Esophagus squamous epithelium (tissue), 5 donors: ENCODE results near the gene PPP1R14B. TPM values are rescaled to one million over a fixed set of nuclear protein-coding genes. Genes with fewer than 3 reads are reported as not detected.

ENCODE experiments used
- DNase-seq: peaks from one replicate; lab custom pipeline; 2025; lab: John Stamatoyannopoulos, UW
- H3K27ac ChIP-seq, 4 donors: fragments of 200-600 bp; sonication (generic); one replicate each; pipeline ENCODE4 v1.5.1; 2016 to 2019; ENCODE audit warnings: mild to moderate bottlenecking in 1 of 4
- H3K27me3 ChIP-seq, 4 donors: fragments of 200-600 bp; sonication (generic); 1 replicate in 3 of 4; 2 replicates in 1 of 4; pipeline versions ENCODE4 v1.5.1 to v1.6.0; 2017 to 2021; ENCODE audit warnings: antibody characterized with exemption in 1 of 4
- H3K36me3 ChIP-seq, 3 donors: fragments of 200-600 bp; sonication (generic); one replicate each; pipeline ENCODE4 v1.5.1; 2016 to 2019
- H3K4me1 ChIP-seq, 3 donors: fragments of 200-600 bp; sonication (generic); one replicate each; pipeline ENCODE4 v1.5.1; 2017 to 2019
- H3K4me3 ChIP-seq, 4 donors: fragments of 200-600 bp; sonication (generic); 1 replicate in 3 of 4; 2 replicates in 1 of 4; pipeline ENCODE4 v1.5.1; 2016 to 2019; ENCODE audit warnings: mild to moderate bottlenecking in 2 of 4, moderate library complexity in 1 of 4
- H3K9me3 ChIP-seq, 3 donors: fragments of 200-600 bp; sonication (generic); one replicate each; pipeline ENCODE4 v1.5.1; 2016 to 2019
- CTCF ChIP-seq, 6 experiments: fragments of 450-650 bp in 4 of 6; fragments of 200-600 bp in 2 of 6; sonication (generic) in 2 of 6; IDR thresholded peaks; one replicate each; pipeline ENCODE4 v1.5.1; 2016 to 2019; ENCODE audit warnings: antibody characterized with exemption in 6 of 6, mild to moderate bottlenecking in 4 of 6, moderate library complexity in 4 of 6
- POLR2A ChIP-seq, 4 donors: fragments of 450-650 bp; IDR thresholded peaks; one replicate each; pipeline ENCODE4 v1.6.1; 2017; ENCODE audit warnings: antibody characterized with exemption in 4 of 4, mild to moderate bottlenecking in 4 of 4, moderate library complexity in 3 of 4
- WGBS, 2 donors: methylation state at CpG; one replicate each; pipeline ENCODE4 v1.1.5; 2018; 5-methylcytosine and 5-hydroxymethylcytosine counted together
- intact Hi-C: fragments of 100-400 bp; cut with DNase I; formaldehyde crosslinking; loops from one replicate; pipeline ENCODE4 v1.15.0; 2022
- total RNA-seq, 4 donors: library from RNA; depleted of rRNA; stranded (reverse); fragments of >200 nt; gene quantifications; one replicate each; pipeline ENCODE4 v1.1.0, GENCODE V29; 2016
- donor health status: DM: yes; HTN: yes; CAD: no.

The PPP1R14B gene
- total RNA-seq, 4 donors from 2014 or later, result 137 to 279 (median 203) TPM

GRCh38 chr11:64289002-64289564 lies 42.3 kb upstream of the PPP1R14B start:
- no peak overlapping the region for H3K4me3 ChIP-seq
- no peak overlapping the region for H3K27ac ChIP-seq
- H3K27me3 ChIP-seq, result peaks cover 8 to 43% (median 11%) of the 10 kb centered on the region in 4 donors
- intact Hi-C loops, result no loop called here
- TF ChIP-seq CTCF (IDR thresholded peaks at IDR 0.05), result no peak
- TF ChIP-seq POLR2A (IDR thresholded peaks at IDR 0.05), result no peak
- peaks cover 24 to 47% (median 32%) of the 10 kb centered on the region in 3 donors for H3K4me1 ChIP-seq
- WGBS, 2 donors, result 100% methylated on average over 3 of the region's 13 CpGs; no CpG with 5 or more reads in 1 of the 2 donors
- H3K36me3 ChIP-seq, result peaks cover 0 to 10% (median 0%) of the 10 kb centered on the region in 3 donors
- H3K9me3 ChIP-seq, result no peaks in the 10 kb centered on the region
- DNase-seq, result no peak

- TF ChIP-seq CTCF (IDR thresholded peaks at IDR 0.05), result no peak
- no peak for TF ChIP-seq POLR2A (IDR thresholded peaks at IDR 0.05)
- DNase-seq, result no peak
- H3K27me3 ChIP-seq, result peaks cover 8 to 35% (median 11%) of the 10 kb centered on the region in 4 donors
- H3K4me3 ChIP-seq, result no peak overlapping the region
- H3K4me1 ChIP-seq, result peaks cover 31 to 54% (median 39%) of the 10 kb centered on the region in 3 donors
- no peak overlapping the region for H3K27ac ChIP-seq
- 90% methylated on average over 4 of the region's 9 CpGs; no CpG with 5 or more reads in 1 of the 2 donors for WGBS, 2 donors
- peaks cover 0 to 10% (median 0%) of the 10 kb centered on the region in 3 donors for H3K36me3 ChIP-seq
- H3K9me3 ChIP-seq, result no peaks in the 10 kb centered on the region
- intact Hi-C loops, result no loop called here
These were observed 41.6 kb upstream of the PPP1R14B start for GRCh38 chr11:64288353-64288750.

- TF ChIP-seq CTCF (IDR thresholded peaks at IDR 0.05), result no peak
- TF ChIP-seq POLR2A (IDR thresholded peaks at IDR 0.05), result no peak
- H3K9me3 ChIP-seq, result no peaks in the 10 kb centered on the region
- intact Hi-C loops, result no loop called here
- no peak overlapping the region for H3K4me3 ChIP-seq
- 89 to 91% methylated on average over 4 to 16 of the region's 33 CpGs for WGBS, 2 donors
- H3K27me3 ChIP-seq, result peaks cover 7 to 30% (median 8%) of the 10 kb centered on the region in 4 donors
- H3K27ac ChIP-seq, result no peak overlapping the region
- peaks cover 0 to 10% (median 0%) of the 10 kb centered on the region in 3 donors for H3K36me3 ChIP-seq
- peaks cover 37 to 58% (median 43%) of the 10 kb centered on the region in 3 donors for H3K4me1 ChIP-seq
- DNase-seq, result no peak
These were observed 41.1 kb upstream of the PPP1R14B start for GRCh38 chr11:64287676-64288352.

GRCh38 chr11:64286801-64287159 lies 40.0 kb upstream of the PPP1R14B start:
- H3K27me3 ChIP-seq, result peaks cover 0 to 20% (median 4%) of the 10 kb centered on the region in 4 donors
- H3K36me3 ChIP-seq, result peaks cover 0 to 17% (median 4%) of the 10 kb centered on the region in 3 donors
- H3K27ac ChIP-seq, result peak overlapping the region in 1 of 4 donors; percentile 96
- intact Hi-C loops, result no loop called here
- no peak for TF ChIP-seq CTCF (IDR thresholded peaks at IDR 0.05)
- no peak for TF ChIP-seq POLR2A (IDR thresholded peaks at IDR 0.05)
- no peaks in the 10 kb centered on the region for H3K9me3 ChIP-seq
- DNase-seq, result no peak
- peaks cover 32 to 58% (median 33%) of the 10 kb centered on the region in 3 donors for H3K4me1 ChIP-seq
- 90 to 100% methylated on average over 2 to 3 of the region's 9 CpGs for WGBS, 2 donors
- H3K4me3 ChIP-seq, result peak overlapping the region in 1 of 4 donors; percentile 89
